MM.1S (cell line): ENCODE measurements around the gene MAPRE3.

Source experiments
- DNase-seq: peaks from one replicate; pipeline ENCODE4 v3.0.0-alpha.2; 2015
- H2AFZ ChIP-seq: fragments of 300-600 bp; sonication (generic); 2 replicates; pipeline ENCODE4 v1.6.0; 2016; ENCODE audit warnings: antibody characterized with exemption, low read length
- H3F3A ChIP-seq: fragments of 300-600 bp; sonication (generic); 2 replicates; pipeline ENCODE4 v1.6.1; 2016; ENCODE audit warnings: mild to moderate bottlenecking, antibody characterized with exemption, low read length, moderate library complexity, mixed read lengths; ENCODE audit not compliant: insufficient read depth
- H3K27ac ChIP-seq: fragments of 300-600 bp; sonication (generic); 2 replicates; pipeline ENCODE4 v1.5.1; 2016; ENCODE audit warnings: mild to moderate bottlenecking, low read length
- H3K27me3 ChIP-seq: fragments of 300-600 bp; sonication (generic); replicated peaks from 2 replicates; pipeline ENCODE4 v1.6.0; 2016; ENCODE audit warnings: low read length; ENCODE audit not compliant: insufficient read depth
- H3K36me3 ChIP-seq: fragments of 300-600 bp; sonication (generic); replicated peaks from 2 replicates; pipeline ENCODE4 v1.6.1; 2016; ENCODE audit warnings: mild to moderate bottlenecking, low read length, mixed read lengths; ENCODE audit not compliant: insufficient read depth
- H3K4me1 ChIP-seq: fragments of 300-600 bp; sonication (generic); 2 replicates; pipeline ENCODE4 v1.6.1; 2016; ENCODE audit warnings: low read length, mixed read lengths
- H3K4me2 ChIP-seq: fragments of 300-600 bp; sonication (generic); 2 replicates; pipeline ENCODE4 v1.6.0; 2016; ENCODE audit warnings: low read depth, low read length
- H3K4me3 ChIP-seq: fragments of 300-600 bp; sonication (generic); 2 replicates; pipeline ENCODE4 v1.5.1; 2016; ENCODE audit warnings: low read length, mixed read lengths
- H3K79me2 ChIP-seq: fragments of 300-600 bp; sonication (generic); 2 replicates; pipeline ENCODE4 v1.6.1; 2016; ENCODE audit warnings: mixed run types, low read length, mixed read lengths
- H3K9ac ChIP-seq: fragments of 300-600 bp; sonication (generic); 2 replicates; pipeline ENCODE4 v1.6.1; 2016; ENCODE audit warnings: low read length, mixed read lengths
- H3K9me2 ChIP-seq: fragments of 300-600 bp; sonication (generic); replicated peaks from 2 replicates; pipeline ENCODE4 v1.6.1; 2016; ENCODE audit warnings: mild to moderate bottlenecking, low read length, mixed read lengths; ENCODE audit not compliant: insufficient read depth
- H3K9me3 ChIP-seq: fragments of 300-600 bp; sonication (generic); replicated peaks from 2 replicates; pipeline ENCODE4 v1.6.1; 2016; ENCODE audit warnings: mild to moderate bottlenecking, low read length, mixed read lengths; ENCODE audit not compliant: insufficient read depth
- H4K20me1 ChIP-seq: fragments of 300-600 bp; sonication (generic); 2 replicates; pipeline ENCODE4 v1.6.1; 2016; ENCODE audit warnings: mild to moderate bottlenecking, low read length, moderate library complexity, mixed read lengths; ENCODE audit not compliant: insufficient read depth
- CTCF ChIP-seq: fragments of 300-600 bp; sonication (generic); IDR thresholded peaks from 2 replicates; pipeline ENCODE4 v1.5.1; 2016; ENCODE audit warnings: antibody characterized with exemption, low read length, mixed read lengths
- EZH2 ChIP-seq: fragments of 300-600 bp; sonication (generic); optimal IDR thresholded peaks from 2 replicates; pipeline ENCODE3; 2017; ENCODE audit warnings: low read depth, mild to moderate bottlenecking, antibody characterized with exemption, low read length, mixed read lengths
- EZH2phosphoT487 ChIP-seq: fragments of 300-600 bp; sonication (generic); IDR thresholded peaks from 2 replicates; pipeline ENCODE4 v1.6.1; 2018; ENCODE audit warnings: antibody characterized with exemption, low read length

MAPRE3 gene

GRCh38 chr2:27039871-27040270, 69.4 kb downstream of the MAPRE3 start:
- H3K9me2 ChIP-seq = no peaks in the 10 kb centered on the region
- H3K9me3 ChIP-seq = no peaks in the 10 kb centered on the region
- no peak overlapping the region for H3K4me3 ChIP-seq
- H3K4me2 ChIP-seq = no peak overlapping the region
- H3F3A ChIP-seq = no peaks in the 10 kb centered on the region
- no peak overlapping the region for H3K9ac ChIP-seq
- no peak for DNase-seq
- no peak for TF ChIP-seq CTCF
- TF ChIP-seq EZH2 = no peak
- no peak for TF ChIP-seq EZH2phosphoT487
- peaks cover 11% of the 10 kb centered on the region for H3K36me3 ChIP-seq
- H3K27me3 ChIP-seq = no peaks in the 10 kb centered on the region
- no peaks in the 10 kb centered on the region for H4K20me1 ChIP-seq
- no peaks in the 10 kb centered on the region for H3K4me1 ChIP-seq
- H3K79me2 ChIP-seq = peaks cover 21% of the 10 kb centered on the region
- no peak overlapping the region for H2AFZ ChIP-seq
- H3K27ac ChIP-seq = no peak overlapping the region

- H3K27ac ChIP-seq = no peak overlapping the region
Measured at GRCh38 chr2:27040282-27040681, 69.8 kb downstream of the MAPRE3 start.

GRCh38 chr2:27041752-27042151, 71.3 kb downstream of the MAPRE3 start:
- peaks cover 3% of the 10 kb centered on the region for H3K79me2 ChIP-seq
- no peaks in the 10 kb centered on the region for H3K9me2 ChIP-seq
- no peaks in the 10 kb centered on the region for H3F3A ChIP-seq
- no peaks in the 10 kb centered on the region for H4K20me1 ChIP-seq
- no peak overlapping the region for H3K4me2 ChIP-seq
- H3K27me3 ChIP-seq = no peaks in the 10 kb centered on the region
- DNase-seq = no peak
- no peaks in the 10 kb centered on the region for H3K9me3 ChIP-seq
- no peak overlapping the region for H3K27ac ChIP-seq
- TF ChIP-seq CTCF = no peak
- no peak for TF ChIP-seq EZH2phosphoT487
- no peak for TF ChIP-seq EZH2
- no peak overlapping the region for H3K4me3 ChIP-seq
- peaks cover 11% of the 10 kb centered on the region for H3K36me3 ChIP-seq
- no peaks in the 10 kb centered on the region for H3K4me1 ChIP-seq
- no peak overlapping the region for H3K9ac ChIP-seq
- H2AFZ ChIP-seq = no peak overlapping the region

More at GRCh38 chr2:27040282-27040681, 69.8 kb downstream of the MAPRE3 start:
- no peaks in the 10 kb centered on the region for H3K9me2 ChIP-seq
- H3K4me1 ChIP-seq = no peaks in the 10 kb centered on the region
- no peak for TF ChIP-seq EZH2phosphoT487
- no peak for TF ChIP-seq EZH2
- TF ChIP-seq CTCF = no peak
- no peak overlapping the region for H3K9ac ChIP-seq
- no peak overlapping the region for H2AFZ ChIP-seq
- DNase-seq = no peak
- H3F3A ChIP-seq = no peaks in the 10 kb centered on the region
- no peaks in the 10 kb centered on the region for H4K20me1 ChIP-seq
- no peak overlapping the region for H3K4me3 ChIP-seq
- H3K79me2 ChIP-seq = peaks cover 17% of the 10 kb centered on the region
- no peak overlapping the region for H3K4me2 ChIP-seq
- no peaks in the 10 kb centered on the region for H3K27me3 ChIP-seq
- H3K36me3 ChIP-seq = peaks cover 11% of the 10 kb centered on the region
- no peaks in the 10 kb centered on the region for H3K9me3 ChIP-seq
